ENCODE results near the gene SPPL3.
"Not testable (repeated sequence)": the region's sequence is repeated elsewhere in the genome, so short reads cannot be mapped to it uniquely, and the experiment has no call there.

SPPL3 gene, protein sequence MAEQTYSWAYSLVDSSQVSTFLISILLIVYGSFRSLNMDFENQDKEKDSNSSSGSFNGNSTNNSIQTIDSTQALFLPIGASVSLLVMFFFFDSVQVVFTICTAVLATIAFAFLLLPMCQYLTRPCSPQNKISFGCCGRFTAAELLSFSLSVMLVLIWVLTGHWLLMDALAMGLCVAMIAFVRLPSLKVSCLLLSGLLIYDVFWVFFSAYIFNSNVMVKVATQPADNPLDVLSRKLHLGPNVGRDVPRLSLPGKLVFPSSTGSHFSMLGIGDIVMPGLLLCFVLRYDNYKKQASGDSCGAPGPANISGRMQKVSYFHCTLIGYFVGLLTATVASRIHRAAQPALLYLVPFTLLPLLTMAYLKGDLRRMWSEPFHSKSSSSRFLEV

DNA sequence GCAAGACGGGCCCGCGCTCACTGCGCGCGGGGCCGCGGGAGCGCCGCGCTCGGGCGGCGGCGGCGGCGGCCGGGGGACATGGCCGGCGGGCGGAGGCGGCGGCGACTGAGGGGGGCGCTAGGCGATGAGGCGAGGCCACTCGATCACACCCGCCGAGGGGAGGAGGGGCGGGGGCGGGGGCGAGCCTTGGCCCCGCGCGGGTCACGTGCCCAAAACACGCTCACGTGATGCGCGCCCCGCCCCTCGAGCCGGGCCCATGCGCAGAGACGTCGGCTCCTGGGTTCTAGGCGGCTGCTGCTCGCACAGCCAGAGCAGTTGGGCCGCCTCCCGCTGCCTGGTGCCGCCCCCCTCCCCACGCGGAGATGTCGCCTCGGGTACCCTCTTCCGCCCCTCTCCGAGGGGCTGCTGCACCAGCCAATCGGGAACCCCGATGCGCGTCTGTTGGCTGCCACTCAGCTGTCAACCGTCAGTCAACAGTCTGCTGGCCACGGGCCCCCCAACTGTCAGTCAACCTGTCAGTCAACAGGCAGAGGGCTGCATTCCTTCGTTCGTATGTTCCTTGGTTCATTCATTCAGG, at the start of gene SPPL3:
Gene SPPL3 (minus strand): TSS at position 162 of the 577 bp plus-strand sequence. CDS start 491 bp downstream, outside the sequence.
- DNase-seq: peak; percentile 90

DNA sequence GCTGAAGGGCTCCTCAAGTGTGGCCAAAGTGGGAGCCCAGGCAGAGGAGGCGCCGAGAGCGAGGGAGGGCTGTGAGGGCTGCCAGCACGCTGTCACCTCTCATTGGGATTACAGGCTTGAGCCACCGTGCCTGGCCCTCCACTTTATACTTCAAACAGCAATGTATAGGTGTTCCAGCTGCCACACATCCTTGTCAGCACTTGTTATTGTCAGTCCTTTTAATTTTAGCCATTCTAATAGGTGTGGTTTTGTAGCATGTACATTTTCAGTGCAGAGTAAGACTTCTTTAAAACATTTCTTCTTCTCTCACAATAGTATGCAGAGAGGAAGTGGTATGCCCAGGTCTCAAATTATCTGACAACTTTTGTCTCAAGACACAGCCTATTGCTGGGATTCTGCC, 46.6 kb upstream of the SPPL3 start:
- DNase-seq: no peak

DNA sequence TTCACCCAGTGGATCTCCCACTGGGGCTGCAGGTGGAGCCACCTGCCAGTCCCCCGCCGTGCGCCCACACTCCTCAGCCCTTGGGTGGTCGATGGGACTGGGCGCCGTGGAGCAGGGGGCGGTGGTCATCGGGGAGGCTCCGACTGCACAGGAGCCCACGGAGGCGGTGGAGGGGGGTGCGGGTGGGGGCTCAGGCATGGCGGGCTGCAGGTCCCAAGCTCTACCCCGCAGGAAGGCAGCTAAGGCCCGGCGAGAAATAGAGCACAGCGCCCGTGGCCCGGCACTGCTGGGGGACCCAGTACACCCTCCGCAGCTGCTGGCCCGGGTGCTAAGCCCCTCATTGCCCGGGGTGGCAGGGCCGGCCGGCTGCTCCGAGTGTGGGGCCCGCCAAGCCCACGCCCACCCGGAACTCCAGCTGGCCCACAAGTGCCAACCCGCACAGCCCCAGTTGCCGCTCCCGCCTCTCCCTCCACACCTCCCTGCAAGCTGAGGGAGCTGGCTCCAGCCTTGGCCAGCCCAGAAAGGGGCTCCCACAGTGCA, 46.2 kb upstream of the SPPL3 start:
- DNase-seq: not testable (repeated sequence)

DNA sequence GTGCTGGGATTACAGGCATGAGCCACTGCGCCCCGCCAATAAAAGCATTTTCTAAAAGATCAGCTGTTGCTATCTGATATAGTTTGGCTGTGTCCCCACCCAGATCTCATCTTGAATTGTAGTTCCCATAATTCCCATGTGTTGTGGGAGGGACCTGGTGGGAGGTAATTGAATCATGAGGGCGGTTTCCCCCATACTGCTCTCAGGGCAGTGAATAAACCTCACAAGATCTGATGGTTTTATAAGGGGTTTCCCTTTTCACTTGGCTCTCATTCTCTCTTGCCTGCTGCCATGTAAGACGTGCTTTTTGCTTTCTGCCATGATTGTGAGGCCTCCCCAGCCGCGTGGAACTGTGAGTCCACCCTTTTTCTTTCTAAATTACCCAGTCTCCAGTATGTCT, 41.4 kb upstream of the SPPL3 start:
- not testable (repeated sequence) for DNase-seq

DNA sequence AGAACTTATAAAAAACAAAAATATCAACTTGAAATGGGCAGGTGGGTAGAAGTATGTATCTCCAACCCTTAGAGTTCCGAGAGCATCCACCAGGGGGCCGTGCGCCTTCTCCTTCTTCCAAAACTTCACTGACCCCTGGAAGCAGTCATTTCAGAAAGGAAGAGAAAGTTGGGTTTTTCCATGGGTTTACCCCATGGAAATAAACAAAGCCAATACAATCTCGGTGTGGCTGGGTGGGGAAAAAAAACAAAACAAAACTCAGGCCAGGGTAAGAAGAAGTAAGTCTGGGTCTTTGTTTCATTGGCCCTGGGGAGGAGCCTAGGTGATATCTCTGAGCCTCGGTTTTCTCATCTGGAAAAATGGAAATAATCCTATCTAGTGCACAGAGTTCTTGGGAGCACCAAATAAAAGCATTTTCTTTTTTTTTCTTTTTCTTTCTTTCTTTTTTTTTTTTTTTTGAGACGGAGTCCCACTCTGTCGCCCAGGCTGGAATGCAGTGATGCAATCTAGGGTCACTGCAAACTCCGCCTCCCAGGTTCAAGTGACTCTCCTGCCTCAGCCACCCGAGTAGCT, 40.6 kb upstream of the SPPL3 start:
- DNase-seq: peak; percentile 29

DNA sequence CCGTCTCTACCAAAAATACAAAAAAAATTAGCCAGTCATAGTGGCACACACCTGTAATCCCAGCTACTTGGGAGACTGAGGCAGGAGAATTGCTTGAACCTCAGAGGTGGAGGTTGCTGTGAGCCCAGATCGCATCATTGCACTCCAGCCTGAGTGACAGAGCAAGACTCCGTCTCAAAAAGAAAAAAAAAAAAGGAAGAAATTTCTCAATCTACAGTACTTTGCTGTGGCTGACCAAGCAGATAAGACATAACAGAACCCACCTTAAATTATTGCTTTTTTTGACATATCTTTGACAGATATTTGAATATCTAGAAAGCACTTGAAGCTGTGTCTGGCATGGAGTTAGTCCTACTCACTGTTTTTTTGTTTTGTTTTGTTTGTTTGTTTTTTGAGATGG, 39.3 kb upstream of the SPPL3 start:
- DNase-seq: no peak

DNA sequence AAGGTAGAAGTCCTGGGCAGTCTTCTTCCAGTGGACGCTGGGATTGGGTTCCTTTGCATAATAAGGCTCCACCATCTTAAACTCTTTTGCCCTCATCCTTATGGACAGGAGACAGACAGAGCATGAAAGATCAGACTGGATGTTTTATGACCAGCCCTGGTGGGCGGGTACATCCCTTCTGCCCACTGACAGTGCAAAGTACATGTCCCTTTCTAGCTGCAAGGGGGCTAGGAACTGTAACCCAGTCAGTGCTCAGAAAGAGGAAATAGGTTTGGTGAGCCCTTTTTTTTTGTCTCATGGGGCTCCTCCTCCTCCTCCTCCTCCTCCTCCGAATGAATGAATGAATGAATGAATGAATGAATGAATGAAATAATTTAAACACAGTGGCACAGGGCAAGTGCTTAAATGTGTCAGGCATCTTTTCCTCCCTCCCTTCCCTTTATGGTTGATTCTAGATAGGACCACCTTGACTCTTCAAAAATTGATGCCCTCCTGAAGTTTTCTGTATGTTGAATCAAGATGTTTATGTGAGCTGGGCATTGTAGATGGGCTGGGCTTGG, 37.8 kb upstream of the SPPL3 start:
- no peak for DNase-seq

DNA sequence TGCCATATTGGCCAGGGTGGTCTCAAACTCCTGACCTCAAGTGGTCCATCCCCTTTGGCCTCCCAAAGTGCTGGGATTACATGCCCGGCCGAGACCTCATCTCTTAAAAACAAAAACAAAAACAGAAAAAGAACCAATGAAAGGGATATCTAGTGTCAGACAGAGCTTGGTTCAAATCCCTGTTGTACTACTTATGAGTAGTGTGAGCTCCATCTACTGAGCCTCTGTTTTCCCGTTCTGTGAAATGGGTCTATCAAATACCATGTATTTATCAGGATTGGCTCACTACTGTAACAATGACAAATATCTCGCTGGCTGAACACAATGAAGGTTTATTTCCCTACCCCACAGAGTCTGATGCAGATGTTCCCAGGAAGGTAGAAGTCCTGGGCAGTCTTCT, 37.3 kb upstream of the SPPL3 start:
- DNase-seq: no peak

DNA sequence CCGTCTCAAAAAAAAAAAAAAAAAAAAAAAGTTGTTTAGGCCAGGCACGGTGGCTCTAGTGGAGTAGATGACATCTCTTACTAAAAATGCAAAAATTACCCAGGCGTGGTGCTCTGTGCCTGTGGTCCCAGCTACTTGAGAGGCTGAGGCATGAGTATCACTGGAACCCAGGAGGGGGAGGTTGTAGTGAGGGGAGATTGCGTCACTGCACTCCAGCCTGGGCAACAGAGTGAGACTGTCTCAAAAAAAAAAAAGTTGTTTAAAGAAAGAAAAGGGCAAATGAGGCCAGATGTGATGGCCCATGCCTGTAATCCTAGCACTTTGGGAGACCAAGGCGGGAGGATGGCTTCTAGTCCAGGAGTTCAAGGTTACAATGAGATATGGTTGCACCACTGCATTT, 36.6 kb upstream of the SPPL3 start:
- DNase-seq: peak; percentile 52

DNA sequence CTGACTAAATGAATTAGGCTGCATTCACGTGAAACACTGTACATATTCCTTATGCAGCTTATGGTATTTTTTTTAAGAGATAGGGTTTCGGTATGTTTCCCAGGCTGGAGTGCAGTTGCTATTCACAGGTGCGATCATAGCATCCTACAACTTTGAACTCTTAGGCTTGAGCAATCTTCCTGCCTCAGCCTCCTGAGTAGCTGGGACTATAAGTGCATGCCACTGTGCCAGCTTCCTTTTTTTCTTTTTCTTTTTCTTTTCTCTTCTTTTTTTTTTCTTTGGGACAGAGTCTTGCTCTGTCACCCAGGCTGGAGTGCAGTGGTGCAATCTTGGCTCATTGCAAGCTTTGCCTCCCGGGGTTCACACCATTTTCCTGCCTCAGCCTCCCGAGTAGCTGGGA, 35.8 kb upstream of the SPPL3 start:
- DNase-seq: no peak

DNA sequence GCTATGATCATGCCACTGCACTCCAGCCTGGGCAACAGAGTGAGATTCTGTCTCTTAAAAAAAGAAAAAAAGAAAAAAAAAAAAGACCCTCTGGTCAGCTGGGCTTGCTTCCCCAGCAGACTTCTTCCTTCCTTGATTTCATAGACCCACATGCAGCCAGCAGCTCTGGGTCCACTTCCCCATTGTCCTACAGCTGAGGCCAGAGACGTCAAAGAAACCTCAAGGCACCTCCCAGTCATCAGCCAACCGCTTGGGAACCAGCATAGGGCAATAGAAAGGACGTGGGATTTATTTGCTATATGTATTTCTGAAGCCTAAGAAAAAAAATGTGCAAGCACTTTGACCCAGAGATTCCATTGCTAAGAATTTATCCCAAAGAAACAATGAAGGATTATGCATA, 35.4 kb upstream of the SPPL3 start:
- no peak for DNase-seq

DNA sequence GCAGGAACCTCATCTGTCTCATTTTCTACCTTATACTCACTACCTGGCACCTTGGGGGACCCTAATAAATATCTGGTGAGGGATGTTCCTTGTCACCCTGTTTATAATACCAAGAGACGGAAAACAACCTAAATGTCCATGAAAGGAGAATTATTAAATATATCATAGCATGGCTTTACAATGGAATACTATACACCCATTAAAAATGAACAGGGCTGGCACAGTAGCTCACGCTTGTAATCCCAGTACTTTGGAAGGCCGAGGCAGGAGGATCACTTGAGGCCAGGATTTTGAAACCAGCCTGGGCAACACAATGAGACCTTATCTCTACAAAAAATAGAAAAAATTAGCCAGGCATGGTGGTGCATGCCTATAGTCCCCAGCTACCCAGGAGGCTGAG, 34.3 kb upstream of the SPPL3 start:
- no peak for DNase-seq

DNA sequence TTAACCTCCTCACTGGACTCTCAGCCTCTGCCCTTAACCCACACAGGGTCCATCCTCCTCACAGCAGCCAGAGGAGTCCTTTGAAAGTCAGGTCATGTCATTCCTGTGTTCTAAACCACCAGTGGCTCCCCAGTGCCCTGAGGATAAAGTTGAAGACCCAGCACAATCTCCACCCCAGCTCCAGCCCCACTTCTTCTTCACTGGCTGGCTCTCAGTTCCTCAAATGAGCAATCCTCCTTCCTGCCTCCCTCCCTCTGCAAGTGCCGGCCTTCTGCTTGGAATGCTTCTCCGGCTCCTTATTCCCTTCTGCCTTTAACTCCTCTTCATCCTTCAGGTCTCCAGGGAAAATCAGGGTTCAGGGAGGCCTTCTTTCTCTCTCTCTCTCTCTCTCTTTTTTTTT, 32.0 kb upstream of the SPPL3 start:
- no peak for DNase-seq

DNA sequence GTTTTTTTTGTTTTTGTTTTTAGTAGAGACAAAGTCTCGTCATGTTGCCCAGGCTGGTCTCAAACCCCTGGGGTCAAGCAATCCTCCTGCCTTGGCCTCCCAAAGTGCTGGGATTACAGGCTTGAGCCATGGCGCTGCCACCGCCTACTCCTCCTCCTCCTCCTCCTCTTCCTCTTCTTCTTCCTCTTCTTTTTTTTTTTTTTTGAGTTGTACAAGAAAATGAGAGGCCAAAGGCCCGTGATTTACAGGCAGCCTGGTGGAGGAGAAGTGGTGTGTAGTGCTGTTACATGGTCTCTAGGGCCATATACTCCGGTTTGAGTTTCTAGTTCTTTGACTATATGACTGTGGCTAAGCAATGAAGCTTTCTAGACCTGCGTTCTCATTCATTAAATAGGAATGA, 29.6 kb upstream of the SPPL3 start:
- DNase-seq: no peak

DNA sequence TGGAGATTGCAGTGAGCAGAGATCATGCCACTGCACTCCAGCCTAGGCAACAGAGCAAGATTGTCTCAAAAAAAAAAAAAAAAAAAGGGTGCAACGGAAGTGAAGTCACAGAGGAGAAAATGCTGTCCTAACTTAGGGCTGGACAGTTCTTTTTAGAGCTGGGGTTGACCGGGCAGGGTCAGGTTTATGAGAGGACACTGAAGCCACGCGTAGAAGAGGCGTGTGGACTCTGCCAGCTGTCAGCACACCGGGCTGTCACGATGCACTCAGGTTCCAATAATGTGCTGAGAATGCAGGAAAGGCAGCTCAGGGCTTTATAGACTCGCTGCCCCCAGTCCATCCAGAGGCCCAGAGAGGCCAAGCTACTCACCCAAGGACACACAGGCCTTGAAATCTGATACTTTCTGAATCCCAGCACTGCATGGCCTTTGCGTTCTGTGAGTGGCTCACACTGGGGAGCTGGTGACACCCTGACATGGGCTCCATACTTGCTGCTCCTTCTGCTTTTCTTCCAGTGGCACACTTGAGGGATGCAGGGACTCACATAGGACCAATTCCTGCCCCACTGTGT, 28.9 kb upstream of the SPPL3 start:
- DNase-seq: no peak

DNA sequence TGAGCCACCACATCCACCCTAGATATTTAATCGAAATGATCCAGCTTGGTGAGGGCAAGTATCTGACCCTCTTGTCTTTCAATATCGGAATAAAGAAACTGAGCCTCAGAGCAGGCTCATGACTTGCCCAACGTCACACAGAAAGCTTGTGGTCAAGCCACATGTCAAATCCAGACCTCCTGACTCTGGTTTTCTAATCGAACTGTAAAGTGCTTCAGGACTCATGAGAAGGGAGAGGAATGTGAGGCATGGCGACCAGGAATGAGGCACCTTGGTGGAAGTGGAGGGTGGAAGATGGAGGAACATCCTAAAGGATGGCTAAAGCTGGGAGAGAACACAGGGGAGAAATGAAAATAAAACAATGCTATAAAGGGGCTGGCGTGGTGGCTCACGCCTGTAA, 27.9 kb upstream of the SPPL3 start:
- DNase-seq: no peak

DNA sequence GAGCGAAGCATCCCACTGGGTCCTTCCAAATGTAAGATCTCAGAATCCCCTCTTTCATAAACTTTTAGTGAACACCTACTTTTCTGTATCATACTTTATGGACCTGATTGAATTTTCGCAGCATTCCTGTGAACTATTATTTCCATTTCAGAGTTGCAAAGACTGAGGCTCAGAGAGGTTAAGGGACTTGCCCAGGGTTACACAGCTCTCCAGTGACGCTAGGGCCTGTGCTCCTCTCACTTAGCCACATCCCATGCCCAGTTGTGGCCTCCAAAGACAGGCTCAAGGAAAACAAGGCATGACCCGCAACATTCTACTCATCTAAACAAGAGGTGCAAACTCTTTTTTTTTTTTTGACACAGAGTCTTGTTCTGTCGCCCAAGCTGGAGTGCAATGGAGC, 25.9 kb upstream of the SPPL3 start:
- no peak for DNase-seq

DNA sequence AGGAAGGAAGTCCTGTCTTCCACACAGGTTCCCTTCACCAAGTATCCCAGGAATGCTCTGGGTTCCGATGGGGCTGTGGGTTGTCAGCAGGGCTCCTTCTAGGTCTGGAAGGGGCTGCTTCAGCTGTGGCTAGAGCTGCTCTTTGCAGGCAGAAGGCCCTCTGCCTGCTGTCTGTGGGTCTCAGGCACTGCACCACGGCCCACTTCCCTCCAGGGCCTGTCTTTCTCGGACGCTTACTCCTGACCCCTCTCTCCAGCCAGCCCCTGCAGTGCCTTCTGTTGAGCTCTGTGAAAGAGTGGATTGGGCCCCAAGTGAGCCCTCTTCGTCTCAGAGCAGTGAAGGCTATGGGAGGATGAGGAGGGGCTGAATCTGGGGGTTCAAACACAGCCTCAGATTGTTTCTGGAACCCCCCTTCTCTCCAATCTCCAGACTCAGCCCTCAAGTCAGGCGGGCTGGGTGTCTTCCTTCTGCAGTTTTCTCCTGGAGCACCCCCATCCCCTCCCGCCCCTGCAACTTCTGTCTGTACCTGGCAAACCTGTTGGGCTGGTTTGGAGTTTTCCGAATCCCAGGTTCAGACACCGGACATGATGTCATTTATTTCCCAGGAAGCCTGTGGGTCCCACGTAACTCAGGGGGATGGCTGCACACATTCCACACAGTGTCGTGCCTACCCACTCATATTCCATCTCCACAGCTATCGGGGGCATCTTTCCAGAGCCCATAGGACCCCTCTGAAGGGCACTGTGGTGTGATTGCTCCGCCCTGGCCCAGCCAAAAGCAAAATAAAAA, 24.9 kb upstream of the SPPL3 start:
- DNase-seq: no peak

DNA sequence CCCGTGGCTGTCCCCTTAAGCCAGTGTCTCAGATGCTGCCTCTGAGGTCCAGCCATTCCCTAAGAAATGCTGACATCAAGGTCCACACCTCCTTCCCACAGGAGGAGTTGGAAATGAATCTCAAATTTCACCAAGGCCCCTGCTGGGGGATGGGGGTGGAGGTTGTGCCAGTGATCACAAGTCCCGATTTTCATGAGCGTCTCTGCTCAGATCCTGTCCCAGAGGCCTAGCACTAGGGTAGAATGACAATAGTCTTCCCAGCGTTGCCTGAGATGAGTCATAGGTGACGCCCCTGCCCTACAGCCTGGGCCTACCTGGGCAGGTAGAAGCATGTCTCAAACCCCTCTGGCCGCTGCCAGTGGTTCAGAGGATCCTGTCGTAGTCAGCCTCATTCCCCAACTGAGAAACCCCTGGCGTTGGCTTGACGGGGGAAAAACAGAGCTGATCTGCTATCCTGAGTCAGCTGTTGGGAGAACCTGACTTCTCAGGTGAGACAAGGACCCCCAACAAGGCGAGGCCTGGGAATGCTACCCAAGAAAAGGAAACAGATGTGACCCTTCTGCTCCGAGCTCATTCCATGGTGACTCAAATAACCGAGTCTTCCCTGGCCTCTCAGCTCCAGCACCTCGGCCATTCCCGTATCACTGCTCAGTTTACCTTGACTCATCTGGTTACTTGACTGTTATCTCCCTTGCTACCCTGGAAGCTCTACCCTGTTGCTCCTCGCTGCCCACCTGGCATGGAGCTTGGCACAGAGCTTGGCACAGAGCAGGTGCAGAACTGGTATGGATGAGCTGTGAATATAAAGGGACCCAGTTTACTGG, 21.8 kb upstream of the SPPL3 start:
- no peak for DNase-seq

DNA sequence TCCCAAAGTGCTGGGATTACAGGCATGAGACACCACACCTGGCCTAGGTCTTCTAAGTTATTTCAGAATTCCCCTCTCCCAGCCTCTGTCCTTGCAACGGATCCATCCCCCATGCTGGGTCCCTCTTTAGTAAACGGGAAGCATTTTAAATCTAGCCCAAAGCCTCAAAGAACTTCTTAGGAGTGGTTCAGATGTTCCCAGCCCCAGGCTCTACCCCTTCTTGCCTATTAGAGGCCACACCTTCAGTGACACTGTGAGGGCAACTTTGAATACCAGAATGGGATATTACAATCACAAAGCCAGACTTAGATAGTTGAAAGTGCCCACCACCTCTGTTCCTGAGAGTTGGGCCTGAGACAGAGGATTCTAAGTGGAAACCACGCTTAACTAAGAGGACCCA, 18.1 kb upstream of the SPPL3 start:
- no peak for DNase-seq

DNA sequence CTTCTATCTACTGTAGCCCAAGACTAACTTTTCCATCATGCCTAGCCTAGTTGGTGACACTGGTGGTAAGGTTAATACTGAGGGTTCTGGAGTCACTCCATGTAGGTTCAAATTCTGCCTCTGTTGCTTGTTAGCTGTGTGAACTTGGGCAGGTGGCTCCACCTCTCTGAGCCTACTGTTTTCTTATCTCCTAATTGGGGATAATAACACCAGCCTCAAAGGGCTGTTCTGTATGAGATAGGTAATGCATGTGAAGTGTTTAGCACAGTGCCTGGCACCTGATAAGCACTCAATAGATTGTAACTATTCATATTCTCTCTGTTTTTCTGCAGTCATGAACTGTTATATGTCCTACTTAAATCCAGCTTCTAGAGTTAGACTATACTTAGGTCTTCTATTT, 17.5 kb upstream of the SPPL3 start:
- DNase-seq: no peak

DNA sequence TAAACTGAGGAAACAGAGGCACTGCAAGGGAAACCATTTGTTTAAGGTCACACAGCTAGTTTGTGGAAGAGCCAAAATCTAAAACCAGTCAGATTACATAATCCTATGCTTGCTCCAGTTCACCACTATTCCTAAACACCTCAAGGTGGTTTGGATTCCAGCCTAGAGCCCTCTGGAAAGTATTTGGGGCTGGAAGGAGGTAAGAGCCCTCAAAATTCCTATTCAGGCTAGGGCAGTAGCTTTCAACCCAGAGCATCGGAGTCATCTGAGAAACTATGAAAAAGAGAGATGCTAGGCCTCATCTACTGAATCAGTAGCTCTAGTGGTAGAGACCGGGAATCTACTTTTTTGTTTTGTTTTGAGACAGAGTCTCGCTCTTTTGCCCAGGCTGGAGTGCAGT, 16.0 kb upstream of the SPPL3 start:
- no peak for DNase-seq
